HAP-1 (cell line): ENCODE results near the gene NHP2.
"Not testable (repeated sequence)": the region's sequence is repeated elsewhere in the genome, so short reads cannot be mapped to it uniquely, and the experiment has no call there.

Experiments used
- DNase-seq, 2 experiments: peaks; one replicate each; pipeline ENCODE4 v3.0.0-alpha.2; 2016 to 2020; ENCODE audit warnings: low spot score in 2 of 2
- H3K27me3 ChIP-seq: fragments of 250-450 bp; sonication (Bioruptor Pico); 2 replicates; pipeline ENCODE4 v1.5.1; 2020; ENCODE audit warnings: low read depth, mild to moderate bottlenecking, moderate library complexity
- H3K36me3 ChIP-seq: fragments of 250-450 bp; sonication (Bioruptor Pico); replicated peaks from 2 replicates; pipeline ENCODE4 v1.5.1; 2020; ENCODE audit warnings: mild to moderate bottlenecking
- H3K4me1 ChIP-seq: fragments of 250-450 bp; sonication (Bioruptor Pico); 2 replicates; pipeline ENCODE4 v1.5.1; 2020; ENCODE audit warnings: mild to moderate bottlenecking
- H3K4me3 ChIP-seq: fragments of 250-450 bp; sonication (Bioruptor Pico); 2 replicates; pipeline ENCODE4 v1.5.1; 2020; ENCODE audit warnings: mild to moderate bottlenecking, moderate library complexity
- H3K9me3 ChIP-seq: fragments of 250-450 bp; sonication (Bioruptor Pico); 2 replicates; pipeline ENCODE4 v1.5.1; 2020; ENCODE audit warnings: mild to moderate bottlenecking, moderate library complexity
- in situ Hi-C: fragments of 300-500 bp; cut with MboI; formaldehyde crosslinking; loops from 3 replicates; pipeline ENCODE4 v1.14.3; 2020; ENCODE audit warnings: low sequenced_read_pairs, inconsistent platforms, mixed read lengths

NHP2 gene

DNA sequence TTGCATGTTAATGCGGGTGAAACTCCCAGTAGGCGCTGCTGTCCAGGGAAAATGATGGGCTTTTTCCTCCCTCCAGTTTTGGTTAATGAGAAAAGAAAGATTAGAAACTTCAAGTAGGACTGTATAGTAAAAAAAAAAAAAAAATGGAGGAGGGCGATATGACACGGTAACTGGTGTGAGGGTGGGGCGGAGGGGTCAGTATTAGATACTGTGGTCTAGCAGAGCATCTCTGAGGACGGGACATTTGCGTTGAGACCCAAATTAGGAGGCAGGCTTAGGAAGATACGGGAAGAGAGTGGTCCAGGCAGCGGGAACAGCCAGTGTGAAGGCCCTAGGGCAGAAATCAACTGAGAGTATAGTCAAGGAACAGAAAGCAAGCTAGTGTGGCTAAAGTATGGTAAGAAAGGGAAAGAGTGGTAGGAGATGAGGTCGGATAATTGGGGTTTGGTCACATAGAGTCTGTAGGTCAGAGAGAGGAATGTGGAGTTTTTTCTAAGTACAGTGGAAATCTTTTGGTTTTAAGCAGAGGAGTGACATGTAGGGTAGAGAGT is 22.2 kb downstream of the NHP2 start:
- H3K4me1 ChIP-seq: peaks cover 13% of the 10 kb centered on the region
- peak overlapping the region; percentile 88 for H3K4me3 ChIP-seq
- no peaks in the 10 kb centered on the region for H3K9me3 ChIP-seq
- DNase-seq: no peak
- peaks cover 21% of the 10 kb centered on the region for H3K36me3 ChIP-seq
- in situ Hi-C loops: no loop called here
- H3K27me3 ChIP-seq: no peaks in the 10 kb centered on the region

DNA sequence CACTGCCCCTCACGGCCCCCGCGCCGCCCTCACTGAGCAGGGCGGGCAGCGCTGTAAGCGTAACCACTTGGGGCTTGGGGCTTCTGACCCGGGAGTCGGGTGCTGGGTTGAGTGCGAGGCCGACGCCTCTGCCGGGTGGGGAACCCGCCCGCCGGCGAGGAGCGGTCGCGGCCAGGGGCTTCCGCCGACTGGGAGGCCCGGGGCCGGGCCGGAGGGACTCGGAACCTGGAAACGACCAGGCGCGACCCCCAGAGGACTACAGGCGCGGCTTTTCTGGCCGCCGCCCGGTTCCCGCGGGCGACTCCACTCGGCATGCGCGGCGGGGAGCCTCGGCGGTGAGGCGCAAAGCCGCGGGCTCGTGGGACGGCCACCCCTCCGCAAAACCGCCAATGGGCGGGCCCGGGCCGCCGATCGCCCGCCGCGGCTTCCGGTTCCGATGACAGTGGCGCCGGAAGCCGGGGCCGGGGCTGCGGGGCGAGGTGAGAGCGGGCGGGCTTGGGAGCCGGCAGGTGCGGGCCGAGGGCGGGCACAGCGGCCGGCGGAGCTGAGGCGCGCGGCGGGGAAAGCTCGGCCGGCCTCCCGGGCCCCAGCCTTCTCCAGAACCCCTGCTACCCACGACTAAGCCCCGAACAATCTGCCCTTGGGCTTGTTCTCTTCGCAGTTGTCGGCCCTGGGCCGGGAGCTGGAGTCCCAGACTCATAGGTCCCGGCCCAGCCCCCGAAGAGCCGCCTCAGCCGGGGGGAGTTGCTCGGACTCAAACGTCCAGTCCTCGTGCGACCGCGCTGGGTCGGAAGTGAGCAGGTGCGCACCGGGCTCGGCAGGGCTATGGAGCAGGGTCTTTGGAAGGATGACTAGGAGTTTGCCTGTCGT is 22.9 kb downstream of the NHP2 start, which contains the start of gene RMND5B:
Gene RMND5B (plus strand): TSS at position 439 of the 870 bp plus-strand sequence. CDS start 7,106 bp downstream, outside the sequence.
- DNase-seq: peak; percentile 69 to 90
- in situ Hi-C loops: no loop called here
- Histone ChIP-seq H3K4me3 (peak within 1 kb of the TSS; percentile 88), H3K9me3 (no peaks in the 10 kb centered on the region), H3K27me3 (no peaks in the 10 kb centered on the region), H3K4me1 (peaks cover 20% of the 10 kb centered on the region), H3K36me3 (peaks cover 16% of the 10 kb centered on the region)

DNA sequence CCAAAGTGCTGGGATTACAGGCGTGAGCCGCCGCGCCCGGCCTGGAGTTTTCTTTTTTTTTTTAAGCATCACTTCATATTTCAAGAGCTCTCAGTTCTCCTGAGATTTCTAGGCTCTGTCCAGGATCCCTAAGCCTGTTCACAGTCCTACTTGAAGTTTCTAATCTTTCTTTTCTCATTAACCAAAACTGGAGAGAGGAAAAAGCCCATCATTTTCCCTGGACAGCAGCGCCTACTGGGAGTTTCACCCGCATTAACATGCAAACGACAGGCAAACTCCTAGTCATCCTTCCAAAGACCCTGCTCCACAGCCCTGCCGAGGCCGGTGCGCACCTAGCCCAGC is 23.5 kb downstream of the NHP2 start:
- H3K4me3 ChIP-seq: peak overlapping the region; percentile 88
- DNase-seq, in situ Hi-C loops, H3K9me3 ChIP-seq, H3K27me3 ChIP-seq, H3K36me3 ChIP-seq: not testable (repeated sequence)
- H3K4me1 ChIP-seq: peaks cover 20% of the 10 kb centered on the region

DNA sequence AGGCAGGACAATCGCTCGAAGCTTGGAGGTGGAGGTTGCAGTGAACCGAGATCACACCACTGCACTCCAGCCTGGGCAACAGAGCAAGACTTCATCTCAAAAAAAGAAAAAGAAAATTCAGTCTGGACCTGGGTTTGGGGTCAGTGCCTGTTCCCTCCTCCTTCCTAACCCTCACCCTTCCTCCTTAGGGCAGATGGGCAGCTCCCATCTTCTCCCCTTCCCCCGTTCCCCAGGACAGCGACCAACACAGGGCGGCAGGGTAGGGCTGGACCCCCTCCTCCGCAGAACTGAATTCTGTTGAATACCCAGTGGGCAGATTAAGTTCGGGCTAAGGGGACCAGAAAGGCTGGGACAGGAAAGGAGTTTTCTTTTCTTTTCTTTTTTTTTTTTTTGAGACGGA is 24.4 kb downstream of the NHP2 start:
- no peaks in the 10 kb centered on the region for H3K9me3 ChIP-seq
- in situ Hi-C loops: no loop called here
- no peak for DNase-seq
- H3K36me3 ChIP-seq: peaks cover 6% of the 10 kb centered on the region
- no peaks in the 10 kb centered on the region for H3K27me3 ChIP-seq
- peaks cover 20% of the 10 kb centered on the region for H3K4me1 ChIP-seq
- H3K4me3 ChIP-seq: no peak overlapping the region

DNA sequence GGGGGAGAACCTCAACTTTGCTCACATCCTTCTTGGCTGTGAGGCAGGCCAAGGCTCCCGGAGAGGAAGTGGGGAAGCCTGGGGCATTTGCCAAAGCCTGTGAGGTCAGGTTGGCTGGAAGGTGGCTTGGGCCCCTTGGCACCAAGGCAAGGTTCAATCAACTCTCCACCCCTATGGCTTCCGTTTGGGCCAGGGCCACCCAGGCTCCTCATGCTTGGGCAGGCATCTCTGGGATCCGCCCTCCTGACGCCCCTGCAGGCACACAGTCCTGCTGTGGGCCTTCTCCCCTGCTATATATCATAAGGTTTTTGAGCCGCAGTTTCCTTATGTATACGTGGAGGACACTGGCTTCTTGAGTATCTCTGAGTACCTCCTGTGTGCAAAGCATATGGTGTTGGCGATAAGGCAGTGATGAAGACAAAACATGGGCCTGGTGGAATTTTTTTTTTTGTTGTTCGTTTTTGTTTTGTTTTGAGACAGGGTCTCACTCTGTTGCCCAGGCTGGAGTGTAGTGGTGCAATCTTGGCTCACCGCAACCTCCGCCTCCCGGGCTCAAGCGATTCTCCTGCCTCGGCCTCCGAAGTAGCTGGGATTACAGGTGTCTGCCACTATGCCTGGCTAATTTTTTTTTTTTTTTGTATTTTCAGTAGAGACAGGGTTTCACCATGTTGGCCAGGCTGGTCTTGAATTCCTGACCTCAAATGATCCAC is 26.2 kb downstream of the NHP2 start:
- H3K9me3 ChIP-seq, H3K36me3 ChIP-seq, H3K27me3 ChIP-seq, DNase-seq, H3K4me3 ChIP-seq, in situ Hi-C loops: not testable (repeated sequence)
- H3K4me1 ChIP-seq: peaks cover 20% of the 10 kb centered on the region

DNA sequence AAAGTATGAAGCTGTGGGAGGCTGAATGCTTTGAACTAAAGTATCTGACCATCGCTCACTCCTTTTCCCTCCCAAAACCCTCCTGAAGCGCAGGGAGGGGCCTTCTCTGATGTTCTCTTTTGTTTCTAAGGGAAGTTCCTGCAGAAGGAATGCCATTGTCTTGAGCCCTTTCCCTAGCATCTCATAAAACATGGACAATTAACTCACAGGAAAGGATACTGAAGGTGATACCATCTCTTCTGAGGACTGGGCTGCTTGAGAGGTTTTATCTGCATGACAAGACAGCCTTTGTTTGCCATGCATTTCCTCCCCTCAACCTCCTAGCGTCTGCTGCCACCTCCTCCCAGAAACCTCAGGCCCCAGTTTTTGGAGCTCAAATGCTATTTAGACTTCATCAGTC is 27.1 kb downstream of the NHP2 start:
- Histone ChIP-seq H3K9me3 (no peaks in the 10 kb centered on the region), H3K36me3 (no peaks in the 10 kb centered on the region; the same call in 1 of the 2 replicates), H3K27me3 (no peaks in the 10 kb centered on the region), H3K4me1 (peaks cover 13% of the 10 kb centered on the region), H3K4me3 (no peak overlapping the region)
- DNase-seq: peak; percentile 64 to 88
- in situ Hi-C loops: no loop called here

DNA sequence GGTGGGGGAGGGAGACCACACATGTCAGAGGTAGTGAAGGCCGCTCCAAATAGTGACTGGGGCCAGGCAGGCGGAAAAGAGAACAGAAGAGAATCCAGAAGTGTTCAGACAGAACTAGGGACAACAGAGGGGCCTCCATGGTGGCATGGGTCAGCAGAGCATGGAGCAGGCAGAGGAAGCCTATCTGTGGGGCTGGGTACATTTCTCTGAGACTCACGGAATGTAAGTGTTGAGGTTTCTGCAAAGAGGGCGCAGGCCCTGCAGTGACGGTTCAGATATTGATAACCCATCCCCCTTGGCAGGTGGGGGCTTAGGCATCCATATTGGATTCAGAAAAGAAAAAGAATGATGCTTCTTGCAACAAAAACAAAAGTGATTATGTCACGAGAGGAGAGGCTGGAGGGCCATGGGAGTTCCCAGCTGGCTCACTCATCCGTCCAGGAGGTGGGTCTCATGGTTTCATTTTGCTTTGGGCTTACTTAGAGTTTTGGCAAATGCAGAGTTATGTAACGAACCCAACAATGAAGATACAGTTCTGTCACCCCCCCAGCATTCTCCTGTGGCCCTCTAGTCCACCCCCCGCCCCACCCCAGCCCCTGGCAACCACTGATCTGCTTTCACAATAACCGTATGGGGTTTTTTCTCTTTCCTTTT is 28.3 kb downstream of the NHP2 start:
- Histone ChIP-seq H3K4me1 (peaks cover 12% of the 10 kb centered on the region), H3K9me3 (no peaks in the 10 kb centered on the region), H3K36me3 (no peaks in the 10 kb centered on the region), H3K4me3 (no peak overlapping the region), H3K27me3 (no peaks in the 10 kb centered on the region)
- in situ Hi-C loops: no loop called here
- DNase-seq: no peak

DNA sequence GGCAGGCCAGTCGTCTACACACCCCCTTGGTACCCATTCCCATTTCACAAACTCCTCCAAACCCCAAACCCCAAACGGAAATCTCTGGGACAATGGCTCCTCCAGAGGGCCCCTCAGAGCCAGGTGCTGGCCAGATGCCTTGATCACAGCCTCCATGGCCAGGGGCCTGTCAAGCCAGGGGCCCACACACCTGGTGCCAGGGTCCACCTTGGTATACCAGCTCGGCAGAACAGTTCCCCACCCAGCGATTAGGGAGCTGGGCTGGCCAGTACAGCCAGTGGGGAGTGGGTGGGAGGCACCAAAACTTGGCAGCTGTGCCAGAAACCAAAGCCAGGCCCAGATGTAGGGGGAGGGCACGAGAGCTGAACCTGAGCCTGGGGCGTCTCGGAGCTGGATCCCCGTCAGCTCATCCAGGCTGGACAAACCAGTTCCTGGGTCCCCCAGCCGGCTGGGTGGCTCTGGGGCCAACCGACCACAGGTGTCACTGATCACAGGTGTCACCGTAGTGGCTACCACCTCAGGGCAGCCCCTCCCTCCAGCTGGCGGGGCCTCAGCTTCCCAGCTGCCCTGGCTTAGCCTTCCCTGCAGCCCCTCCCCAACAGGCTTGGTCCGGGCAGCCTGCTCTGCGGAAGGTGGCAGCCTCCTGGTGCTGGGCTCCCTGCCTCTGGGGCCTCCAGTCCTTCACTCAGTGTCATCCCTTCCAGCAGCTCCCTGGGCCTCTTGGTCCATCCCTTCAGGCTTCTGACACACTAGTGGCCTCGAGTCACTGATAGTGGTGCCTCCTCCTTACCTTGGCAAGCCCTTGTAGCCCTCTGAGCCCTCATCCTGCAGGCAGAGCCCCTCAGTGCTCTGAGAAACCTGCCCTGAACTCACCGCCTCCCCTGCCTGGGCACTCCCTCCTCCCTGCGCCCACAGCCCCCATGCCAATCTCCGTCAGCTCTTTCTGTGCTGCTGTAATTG is 29.4 kb downstream of the NHP2 start:
- no peaks in the 10 kb centered on the region for H3K36me3 ChIP-seq
- in situ Hi-C loops: no loop called here
- peaks cover 12% of the 10 kb centered on the region for H3K4me1 ChIP-seq
- H3K9me3 ChIP-seq: no peaks in the 10 kb centered on the region
- no peaks in the 10 kb centered on the region for H3K27me3 ChIP-seq
- DNase-seq: no peak
- no peak overlapping the region for H3K4me3 ChIP-seq

DNA sequence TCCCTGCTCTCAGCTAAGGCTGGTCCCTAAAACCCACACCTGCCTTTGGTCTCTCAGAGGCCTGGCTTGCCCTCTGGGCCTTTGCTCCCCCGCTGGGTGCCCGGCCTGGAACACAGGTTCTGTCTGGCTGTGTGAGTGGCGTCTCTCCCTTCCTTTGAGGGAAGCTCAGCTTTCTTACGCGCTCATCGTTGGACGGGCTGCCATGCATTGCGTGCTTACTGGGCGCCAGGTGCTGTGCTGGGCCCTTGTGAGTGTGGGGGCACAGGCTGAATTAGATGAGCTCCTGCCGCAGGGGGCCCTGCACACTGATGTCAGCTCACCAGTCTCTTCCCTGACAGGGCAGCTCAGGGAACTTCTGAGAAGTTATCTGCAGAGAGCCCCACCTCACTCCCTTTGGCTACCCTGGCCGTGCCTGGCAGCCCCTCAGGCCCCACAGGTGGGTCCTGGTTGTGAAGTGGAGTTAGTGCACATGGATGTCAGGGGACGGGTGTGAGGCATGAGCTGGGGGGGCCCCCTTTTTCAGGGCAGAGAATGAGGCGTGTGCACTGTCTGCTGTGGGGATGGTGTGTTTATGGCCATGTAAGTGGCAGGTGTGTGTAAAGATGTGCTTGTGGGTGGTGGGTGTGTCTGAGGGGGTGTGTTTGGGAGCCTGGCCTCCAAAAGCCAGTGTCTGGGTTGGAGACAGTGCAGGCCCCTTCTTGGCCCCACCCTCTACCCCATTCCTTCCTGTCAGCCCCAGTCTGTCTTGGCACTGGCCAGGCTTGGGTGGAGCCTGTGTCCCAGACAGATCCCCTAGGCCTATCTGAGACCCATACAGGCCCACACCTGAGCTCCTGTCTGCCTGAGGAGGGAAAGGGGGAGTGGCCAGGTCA is 30.4 kb downstream of the NHP2 start:
- Histone ChIP-seq H3K36me3 (no peaks in the 10 kb centered on the region), H3K9me3 (no peaks in the 10 kb centered on the region), H3K27me3 (no peaks in the 10 kb centered on the region), H3K4me1 (peaks cover 12% of the 10 kb centered on the region), H3K4me3 (no peak overlapping the region)
- DNase-seq: no peak
- in situ Hi-C loops: no loop called here

DNA sequence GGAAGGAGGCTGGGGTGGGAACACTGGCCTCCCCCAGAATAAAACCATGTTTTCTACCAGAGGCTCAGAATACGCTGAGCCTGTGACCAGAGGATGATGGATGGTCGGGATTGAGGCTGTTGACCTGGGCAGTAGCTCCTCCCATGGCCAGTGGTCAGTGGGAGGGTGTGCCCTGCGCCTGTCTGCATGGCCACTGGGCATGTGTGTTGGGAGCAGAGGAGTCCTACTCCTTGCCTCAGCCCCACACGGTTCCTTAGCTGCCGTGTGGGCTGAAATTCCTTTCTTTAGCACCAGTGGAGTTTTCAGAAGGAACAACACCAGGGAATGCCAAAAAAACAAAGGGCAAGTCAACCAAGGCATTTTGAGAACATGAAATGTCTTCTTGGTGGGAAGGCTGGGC is 31.3 kb downstream of the NHP2 start:
- Histone ChIP-seq H3K36me3 (no peaks in the 10 kb centered on the region), H3K27me3 (no peaks in the 10 kb centered on the region), H3K4me3 (no peak overlapping the region), H3K4me1 (peaks cover 12% of the 10 kb centered on the region), H3K9me3 (no peaks in the 10 kb centered on the region)
- in situ Hi-C loops: no loop called here
- DNase-seq: no peak

DNA sequence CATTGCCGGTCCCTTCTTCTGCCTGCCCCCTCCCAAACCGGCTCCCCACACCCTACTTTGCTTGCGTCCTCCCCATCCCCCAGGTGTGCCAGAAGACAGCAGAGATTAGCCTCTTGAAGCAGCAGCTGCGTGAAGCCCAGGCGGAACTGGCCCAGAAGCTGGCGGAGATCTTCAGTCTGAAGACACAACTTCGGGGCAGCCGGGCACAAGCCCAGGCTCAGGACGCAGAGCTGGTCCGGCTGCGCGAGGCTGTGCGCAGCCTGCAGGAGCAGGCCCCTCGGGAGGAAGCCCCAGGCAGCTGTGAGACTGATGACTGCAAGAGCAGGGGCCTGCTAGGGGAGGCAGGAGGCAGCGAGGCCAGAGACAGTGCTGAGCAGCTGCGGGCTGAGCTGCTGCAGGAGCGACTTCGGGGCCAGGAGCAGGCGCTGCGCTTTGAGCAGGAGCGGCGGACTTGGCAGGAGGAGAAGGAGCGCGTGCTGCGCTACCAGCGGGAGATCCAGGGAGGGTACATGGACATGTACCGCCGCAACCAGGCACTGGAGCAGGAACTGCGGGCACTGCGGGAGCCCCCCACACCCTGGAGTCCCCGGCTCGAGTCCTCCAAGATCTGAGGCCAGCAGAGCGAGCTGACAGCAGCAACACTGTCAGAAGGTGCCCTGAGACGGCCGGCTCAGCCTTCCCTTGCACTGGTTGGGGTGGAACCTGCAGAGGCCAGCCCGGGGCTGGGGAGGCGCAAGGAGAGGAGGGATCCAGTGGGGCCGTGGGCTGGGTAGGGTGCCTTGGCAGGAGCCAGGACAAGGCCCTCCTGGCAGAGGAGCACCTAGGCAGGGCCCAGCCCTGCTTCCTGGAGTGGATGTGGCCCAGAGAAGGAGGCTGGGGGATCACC is 32.1 kb downstream of the NHP2 start:
- Histone ChIP-seq H3K36me3 (no peaks in the 10 kb centered on the region), H3K4me3 (no peak overlapping the region), H3K9me3 (no peaks in the 10 kb centered on the region), H3K4me1 (peaks cover 8% of the 10 kb centered on the region), H3K27me3 (no peaks in the 10 kb centered on the region)
- no peak for DNase-seq
- in situ Hi-C loops: no loop called here
